ENCODE results near the gene OR5A2. TPM values are rescaled to one million over a fixed set of nuclear protein-coding genes. Genes with fewer than 3 reads are reported as not detected.

Gene OR5A2
- total and polyA plus RNA-seq, 2 of the 8 experiments (the other 6 are each of a cell fraction or from before 2014, with no cell fraction given), result not detected

DNA sequence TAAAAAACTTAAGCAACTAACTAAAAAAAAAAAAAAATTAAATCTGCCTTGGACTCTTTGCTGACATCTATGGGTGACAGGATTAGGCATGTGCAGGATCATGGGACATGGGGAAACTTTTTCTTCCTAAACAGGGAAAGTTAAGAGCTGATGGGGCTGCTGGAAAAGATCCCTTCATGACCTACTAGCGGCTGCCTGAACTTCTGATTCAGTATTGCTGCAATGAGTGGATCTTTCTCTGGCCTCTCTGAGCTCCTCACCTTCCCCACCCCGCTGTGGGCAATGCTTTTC is 25.0 kb downstream of the OR5A2 start:
- Histone ChIP-seq H4K5ac (ENCODE audit: insufficient read length, low read depth, low read length) (no peak overlapping the region), H2BK120ac (replicated peaks; ENCODE audit: low read depth, low read length) (no peak overlapping the region), H3K23ac (ENCODE audit: insufficient read length) (no peak overlapping the region), H2BK12ac (ENCODE audit: low read depth, low read length) (no peak overlapping the region), H2BK20ac (ENCODE audit: low read length) (no peak overlapping the region), H3K36me3 (ENCODE audit: control insufficient read depth in 2 of 4, insufficient read depth in 4 of 4, low read length in 3 of 4) (no peaks in the 10 kb centered on the region), H4K20me1 (replicated peaks in 1 of 2; ENCODE audit: control insufficient read depth in 1 of 2, insufficient read depth in 2 of 2, low read length in 2 of 2) (no peaks in the 10 kb centered on the region), H2BK15ac (ENCODE audit: low read length) (no peak overlapping the region), H3K4ac (replicated peaks; ENCODE audit: insufficient read length, low read depth, low read length) (no peak overlapping the region), H3K4me1 (replicated peaks in 1 of 4; ENCODE audit: control insufficient read depth in 3 of 4, insufficient read depth in 4 of 4, low read length in 3 of 4) (no peaks in the 10 kb centered on the region), H3K79me2 (ENCODE audit: control insufficient read depth in 1 of 2, insufficient read depth in 2 of 2, low read length in 2 of 2) (no peaks in the 10 kb centered on the region), H3K79me1 (ENCODE audit: low read depth, low read length) (no peaks in the 10 kb centered on the region), H3K56ac (replicated peaks; ENCODE audit: insufficient read length, low read depth, low read length) (no peak overlapping the region), H4K91ac (replicated peaks; ENCODE audit: insufficient read length, low read length) (no peak overlapping the region), H2BK5ac (ENCODE audit: low read depth, low read length) (no peak overlapping the region), H3K14ac (ENCODE audit: insufficient read length) (no peak overlapping the region), H3K4me3 (ENCODE audit: extremely low read depth in 1 of 4, insufficient read depth in 2 of 4, low read depth in 3 of 4, low read length in 4 of 4) (no peak overlapping the region), H3K18ac (ENCODE audit: extremely low read depth, low read length) (no peak overlapping the region), H3K23me2 (ENCODE audit: low read depth, low read length) (no peaks in the 10 kb centered on the region), H3K9me3 (ENCODE audit: insufficient read depth in 2 of 2, low read depth in 1 of 2, low read length in 1 of 2) (peaks cover 15 to 29% of the 10 kb centered on the region in 2 experiments), H3K9ac (replicated peaks in 1 of 4; ENCODE audit: extremely low read depth in 1 of 4, low read depth in 3 of 4, low read length in 3 of 4) (no peak overlapping the region), H3K27me3 (replicated peaks in 1 of 4; ENCODE audit: control insufficient read depth in 3 of 4, extremely low read depth in 1 of 4, insufficient read depth in 3 of 4, low read length in 3 of 4) (no peaks in the 10 kb centered on the region; a peak in 1 of 7 replicates), H3K4me2 (ENCODE audit: insufficient read depth in 1 of 2, low read depth in 2 of 2, low read length in 2 of 2) (no peak overlapping the region), H3K27ac (ENCODE audit: low read depth, low read length) (no peak overlapping the region), H4K8ac (ENCODE audit: extremely low read depth, insufficient read depth, low read length) (no peak overlapping the region), H2AFZ (ENCODE audit: low read length) (no peak overlapping the region), H2AK5ac (ENCODE audit: low read depth, low read length) (no peak overlapping the region)
- ChIA-PET CTCF (ENCODE audit: partially characterized antibody) (interaction anchor here (1.3 to 1.7 kb wide), 2 partner anchors 11 to 199 kb away, joined by 3 to 4 read pairs; no protein-coding TSS in a partner anchor), POLR2A (ENCODE audit: partially characterized antibody) (no interaction called here)
- FAIRE-seq (no peak), DNase-seq (ENCODE audit: low read depth in 1 of 2, low spot score in 2 of 2) (no peak)
- WGBS, 2 experiments (ENCODE audit: extremely low coverage in 1 of 2, insufficient coverage in 1 of 2, insufficient read length in 1 of 2, insufficient replicate concordance in 2 of 2, low coverage in 1 of 2, low lambda C conversion rate in 2 of 2, missing lambda C conversion rate in 1 of 2), result 89% methylated on average over 2 of the region's 2 CpGs; no CpG with 5 or more reads in 1 of the 2 experiments
- TF ChIP-seq SUZ12 (IDR thresholded peaks at IDR 0.05; ENCODE audit: low read length), result no peak
- TF ChIP-seq, protein P1, sequence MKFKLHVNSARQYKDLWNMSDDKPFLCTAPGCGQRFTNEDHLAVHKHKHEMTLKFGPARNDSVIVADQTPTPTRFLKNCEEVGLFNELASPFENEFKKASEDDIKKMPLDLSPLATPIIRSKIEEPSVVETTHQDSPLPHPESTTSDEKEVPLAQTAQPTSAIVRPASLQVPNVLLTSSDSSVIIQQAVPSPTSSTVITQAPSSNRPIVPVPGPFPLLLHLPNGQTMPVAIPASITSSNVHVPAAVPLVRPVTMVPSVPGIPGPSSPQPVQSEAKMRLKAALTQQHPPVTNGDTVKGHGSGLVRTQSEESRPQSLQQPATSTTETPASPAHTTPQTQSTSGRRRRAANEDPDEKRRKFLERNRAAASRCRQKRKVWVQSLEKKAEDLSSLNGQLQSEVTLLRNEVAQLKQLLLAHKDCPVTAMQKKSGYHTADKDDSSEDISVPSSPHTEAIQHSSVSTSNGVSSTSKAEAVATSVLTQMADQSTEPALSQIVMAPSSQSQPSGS (IDR thresholded peaks at IDR 0.05; ENCODE audit: low read length), result no peak

All from H1 (cell line).